GM13976 (cell line): ENCODE results near the gene NEMF.

ENCODE experiments used
- DNase-seq: peaks from one replicate; pipeline ENCODE4 v3.0.0; 2012; ENCODE audit warnings: low spot score
- in situ Hi-C: fragments of 300-500 bp; cut with MboI; formaldehyde crosslinking; loops from one replicate; pipeline ENCODE4 v1.12.0; 2022; ENCODE audit warnings: low sequenced_read_pairs, mixed read lengths, inconsistent platforms; ENCODE audit not compliant: unreplicated experiment
- TF ChIP-seq, protein P1 (sequence below): IDR thresholded peaks from 2 replicates; pipeline ENCODE4 v1.5.1; 2012; ENCODE audit warnings: borderline replicate concordance, mild to moderate bottlenecking; ENCODE audit not compliant: insufficient read depth; ENCODE audit errors: extremely low read depth, missing control alignments, control extremely low read depth

Gene NEMF

DNA sequence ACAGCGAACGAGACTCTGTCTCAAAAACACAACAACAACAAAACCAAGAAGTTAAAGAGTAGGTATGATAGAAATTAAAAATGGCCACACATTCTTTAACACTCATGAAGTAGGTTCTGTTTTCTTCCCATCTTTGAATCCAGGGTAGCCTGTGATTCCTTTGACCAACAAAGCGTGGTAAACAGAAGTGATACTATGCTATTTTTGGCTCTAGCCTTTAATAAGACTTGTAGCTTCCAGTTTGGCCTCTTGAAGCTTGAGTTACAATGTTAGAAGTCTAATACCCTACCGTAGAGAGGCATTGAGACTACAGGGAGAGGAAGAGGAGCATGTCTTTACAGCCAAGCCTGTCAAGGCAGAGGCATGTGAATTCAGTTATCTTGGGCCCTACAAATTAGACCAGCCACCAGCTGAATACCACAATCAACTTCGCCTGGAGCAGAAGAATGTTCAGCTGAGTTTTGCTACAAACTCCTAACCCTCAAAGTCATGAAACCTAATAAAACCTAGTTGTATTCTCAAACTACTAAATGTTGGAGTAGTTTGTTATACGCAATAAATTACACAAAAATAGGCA lies 4.9 kb upstream of the NEMF start:
- in situ Hi-C loops, result loop anchor here (25.0 kb wide), 1 partner anchor 680 kb away; the partner anchor contains the start of gene MAP4K5
- TF ChIP-seq, protein P1, sequence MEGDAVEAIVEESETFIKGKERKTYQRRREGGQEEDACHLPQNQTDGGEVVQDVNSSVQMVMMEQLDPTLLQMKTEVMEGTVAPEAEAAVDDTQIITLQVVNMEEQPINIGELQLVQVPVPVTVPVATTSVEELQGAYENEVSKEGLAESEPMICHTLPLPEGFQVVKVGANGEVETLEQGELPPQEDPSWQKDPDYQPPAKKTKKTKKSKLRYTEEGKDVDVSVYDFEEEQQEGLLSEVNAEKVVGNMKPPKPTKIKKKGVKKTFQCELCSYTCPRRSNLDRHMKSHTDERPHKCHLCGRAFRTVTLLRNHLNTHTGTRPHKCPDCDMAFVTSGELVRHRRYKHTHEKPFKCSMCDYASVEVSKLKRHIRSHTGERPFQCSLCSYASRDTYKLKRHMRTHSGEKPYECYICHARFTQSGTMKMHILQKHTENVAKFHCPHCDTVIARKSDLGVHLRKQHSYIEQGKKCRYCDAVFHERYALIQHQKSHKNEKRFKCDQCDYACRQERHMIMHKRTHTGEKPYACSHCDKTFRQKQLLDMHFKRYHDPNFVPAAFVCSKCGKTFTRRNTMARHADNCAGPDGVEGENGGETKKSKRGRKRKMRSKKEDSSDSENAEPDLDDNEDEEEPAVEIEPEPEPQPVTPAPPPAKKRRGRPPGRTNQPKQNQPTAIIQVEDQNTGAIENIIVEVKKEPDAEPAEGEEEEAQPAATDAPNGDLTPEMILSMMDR, result no peak
- no peak for DNase-seq

DNA sequence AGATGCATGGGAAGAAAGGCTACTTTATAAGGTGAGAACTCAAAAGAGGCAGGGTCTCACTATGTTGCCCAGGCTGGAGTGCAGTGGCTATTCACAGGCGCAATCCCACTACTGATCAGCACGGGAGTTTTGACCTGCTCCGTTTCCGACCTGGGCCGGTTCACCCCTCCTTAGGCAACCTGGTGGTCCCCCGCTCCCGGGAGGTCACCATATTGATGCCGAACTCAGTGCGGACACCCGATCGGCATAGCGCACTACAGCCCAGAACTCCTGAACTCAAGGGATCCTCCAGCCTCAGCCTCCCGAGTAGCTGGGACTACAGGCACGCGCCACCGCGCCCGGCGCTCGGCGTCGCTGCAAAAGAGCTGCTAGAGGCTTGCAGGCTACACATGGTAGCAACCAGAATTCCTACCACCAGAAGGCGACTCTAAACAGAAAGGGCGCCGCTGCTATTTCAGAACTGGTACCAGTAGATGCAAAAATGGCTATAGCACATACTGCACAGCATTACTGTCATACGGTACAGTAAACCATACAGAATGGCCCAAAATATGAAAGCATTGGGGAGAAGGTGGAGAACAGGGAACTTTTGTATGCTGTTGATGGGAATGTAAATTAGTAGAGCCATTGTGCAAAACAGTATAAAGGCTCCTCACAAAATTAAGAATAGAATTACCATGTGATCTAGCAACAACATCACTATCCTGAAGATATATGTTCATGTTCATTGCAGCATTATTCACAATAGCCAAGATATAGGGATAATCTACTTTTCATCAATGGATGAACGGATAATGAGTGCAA lies 1.2 kb upstream of the NEMF start:
- in situ Hi-C loops, result loop anchor here (25.0 kb wide), 1 partner anchor 684 kb away; the partner anchor contains the start of gene MAP4K5
- DNase-seq, result peak; percentile 62
- TF ChIP-seq, protein P1, result peak; percentile 61

DNA sequence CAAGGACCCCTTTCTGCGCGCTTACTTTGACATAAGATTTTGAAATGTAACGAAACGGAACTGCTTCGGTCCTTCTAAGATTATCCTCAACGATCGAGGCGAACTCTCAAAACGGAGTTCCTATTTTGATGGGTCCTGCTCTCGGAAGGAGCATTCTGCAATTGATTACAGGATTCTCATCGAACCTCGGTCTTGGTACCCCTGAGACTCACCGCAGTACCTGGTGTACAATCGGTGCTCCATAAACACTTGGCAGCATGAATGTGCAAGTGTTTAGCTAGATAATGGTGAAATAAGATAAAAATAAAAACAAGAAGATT lies 530 bp upstream of the NEMF start:
- in situ Hi-C loops, result loop anchor here (25.0 kb wide), 1 partner anchor 684 kb away; the partner anchor contains the start of gene MAP4K5

DNA sequence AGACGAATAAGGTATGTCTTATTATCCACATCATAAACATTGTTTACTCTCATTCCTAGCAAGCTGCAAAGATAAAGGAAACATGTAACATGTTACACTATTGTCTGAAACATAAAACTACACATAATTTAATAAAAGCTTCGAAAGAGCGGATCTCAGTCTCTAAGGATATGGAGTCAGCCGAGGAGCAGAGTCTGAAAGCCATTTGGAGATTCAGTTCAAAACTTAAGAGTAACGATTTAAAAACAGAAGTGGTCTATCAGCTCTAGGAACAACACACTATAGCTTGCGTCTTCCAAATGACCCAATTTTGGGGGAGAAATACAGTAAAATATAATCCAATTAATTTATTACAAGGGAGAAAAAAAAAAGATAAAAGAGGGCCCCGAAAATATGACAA lies 775 bp downstream of the NEMF start:
- TF ChIP-seq, protein P1, result no peak
- in situ Hi-C loops, result loop anchor here (25.0 kb wide), 1 partner anchor 685 kb away; the partner anchor contains the start of gene MAP4K5
- no peak for DNase-seq

More for the DNA sequence above, 530 bp upstream of the NEMF start:
- TF ChIP-seq, protein P1, result no peak
- DNase-seq, result no peak

DNA sequence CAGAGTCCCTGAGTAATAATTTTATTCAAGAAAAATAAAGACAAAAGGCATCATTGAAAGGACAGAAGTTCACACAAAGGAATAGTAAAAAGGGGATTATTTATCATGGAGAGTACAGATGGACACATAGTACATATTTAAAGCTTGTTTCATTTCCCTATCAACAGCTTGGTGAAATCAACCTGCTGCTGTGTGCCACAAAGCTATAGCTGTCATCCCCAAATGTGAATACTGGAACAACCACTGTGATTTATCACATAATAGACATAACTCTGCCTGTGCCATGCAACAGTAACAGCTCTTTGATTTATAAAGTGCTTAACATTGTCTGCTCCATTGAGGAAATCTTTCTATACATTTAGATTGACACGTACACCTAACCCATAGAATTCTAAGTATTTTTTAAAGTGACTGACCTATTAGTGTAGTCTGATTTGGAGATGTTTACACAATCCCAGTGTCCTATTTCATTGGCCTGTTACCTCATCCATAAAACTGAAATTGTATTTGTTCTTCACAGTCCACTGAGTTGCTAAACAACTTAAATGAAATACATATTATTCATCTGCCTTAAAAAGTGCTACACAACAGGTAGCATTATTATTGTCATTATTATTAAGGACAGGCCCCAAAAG lies 3.3 kb downstream of the NEMF start:
- in situ Hi-C loops, result loop anchor here (25.0 kb wide), 1 partner anchor 212 kb away; the partner anchor contains the start of gene DNAAF2
- no peak for DNase-seq
- TF ChIP-seq, protein P1, result no peak

DNA sequence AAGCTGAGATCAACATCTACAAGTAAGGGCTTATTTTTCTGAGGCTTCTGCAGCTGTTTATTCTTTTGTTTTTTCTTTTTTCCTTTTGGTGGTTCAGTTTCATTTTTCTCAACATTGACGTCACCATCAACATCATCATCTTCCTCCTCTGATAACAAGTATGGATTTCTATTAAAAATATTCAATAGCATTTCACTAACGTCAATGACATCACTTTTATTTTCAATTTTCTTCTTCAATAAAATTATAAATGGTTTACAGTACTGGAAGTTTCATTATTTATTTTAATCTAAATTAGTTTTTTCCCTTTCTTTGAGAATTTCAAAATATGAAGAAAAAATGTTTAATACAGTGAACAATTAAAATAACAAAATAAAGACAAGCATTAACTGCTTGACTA lies 23.9 kb downstream of the NEMF start:
- in situ Hi-C loops, result loop anchor here (25.0 kb wide), 1 partner anchor 191 kb away; the partner anchor contains the start of gene DNAAF2
- TF ChIP-seq, protein P1, result no peak
- no peak for DNase-seq
